ENCODE measurements around the gene CD1C.
A peak's percentile ranks its signal among the peaks of the same experiment; 100 is the strongest.

Gene CD1C

GRCh38 chr1:158329733-158330132, 40.0 kb downstream of the CD1C start:
- peak; percentile 45; the same call in 1 of the 2 replicates for TF ChIP-seq CTCF (IDR thresholded peaks at IDR 0.05)

GRCh38 chr1:158330391-158331105, 40.8 kb downstream of the CD1C start:
- TF ChIP-seq CTCF (IDR thresholded peaks at IDR 0.05), result no peak

- no peak for TF ChIP-seq CTCF (IDR thresholded peaks at IDR 0.05)
Observed at GRCh38 chr1:158331106-158331425, 41.3 kb downstream of the CD1C start.

GRCh38 chr1:158331481-158332150, 41.9 kb downstream of the CD1C start, which contains the start of gene CD1B:
CD1B (minus strand) TSS chr1:158331531; CDS start chr1:158331423, 108 bp downstream.
- TF ChIP-seq CTCF (IDR thresholded peaks at IDR 0.05), result no peak

- TF ChIP-seq CTCF (IDR thresholded peaks at IDR 0.05), result no peak
Observed at GRCh38 chr1:158333405-158334155, 43.9 kb downstream of the CD1C start.

GRCh38 chr1:158334526-158335212, 44.9 kb downstream of the CD1C start:
- TF ChIP-seq CTCF (IDR thresholded peaks at IDR 0.05), result no peak

- no peak for TF ChIP-seq CTCF (IDR thresholded peaks at IDR 0.05)
Observed at GRCh38 chr1:158335213-158335532, 45.5 kb downstream of the CD1C start.
